Measurements from ENCODE around the gene SIK3.

SIK3 gene

DNA sequence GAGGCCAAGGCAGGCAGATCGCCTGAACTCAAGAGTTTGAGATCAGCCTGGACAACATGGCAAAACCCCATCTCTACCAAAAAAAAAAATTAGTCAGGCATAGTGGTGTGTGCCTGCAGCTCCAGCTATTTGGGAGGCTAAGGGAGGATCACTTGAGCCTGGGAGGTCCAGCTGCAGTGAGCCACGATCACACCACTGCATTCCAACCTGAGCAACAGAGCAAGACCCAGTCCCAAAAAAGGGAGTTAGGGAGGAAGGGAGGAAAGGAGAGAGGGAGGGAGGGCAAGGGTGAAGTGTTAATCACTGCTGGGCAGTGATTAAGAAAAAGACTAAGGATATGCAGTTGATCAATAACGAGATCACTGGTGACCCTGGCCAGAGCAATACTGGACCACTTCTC, 204.8 kb downstream of the SIK3 start:
- TF ChIP-seq, protein P1, sequence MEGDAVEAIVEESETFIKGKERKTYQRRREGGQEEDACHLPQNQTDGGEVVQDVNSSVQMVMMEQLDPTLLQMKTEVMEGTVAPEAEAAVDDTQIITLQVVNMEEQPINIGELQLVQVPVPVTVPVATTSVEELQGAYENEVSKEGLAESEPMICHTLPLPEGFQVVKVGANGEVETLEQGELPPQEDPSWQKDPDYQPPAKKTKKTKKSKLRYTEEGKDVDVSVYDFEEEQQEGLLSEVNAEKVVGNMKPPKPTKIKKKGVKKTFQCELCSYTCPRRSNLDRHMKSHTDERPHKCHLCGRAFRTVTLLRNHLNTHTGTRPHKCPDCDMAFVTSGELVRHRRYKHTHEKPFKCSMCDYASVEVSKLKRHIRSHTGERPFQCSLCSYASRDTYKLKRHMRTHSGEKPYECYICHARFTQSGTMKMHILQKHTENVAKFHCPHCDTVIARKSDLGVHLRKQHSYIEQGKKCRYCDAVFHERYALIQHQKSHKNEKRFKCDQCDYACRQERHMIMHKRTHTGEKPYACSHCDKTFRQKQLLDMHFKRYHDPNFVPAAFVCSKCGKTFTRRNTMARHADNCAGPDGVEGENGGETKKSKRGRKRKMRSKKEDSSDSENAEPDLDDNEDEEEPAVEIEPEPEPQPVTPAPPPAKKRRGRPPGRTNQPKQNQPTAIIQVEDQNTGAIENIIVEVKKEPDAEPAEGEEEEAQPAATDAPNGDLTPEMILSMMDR (IDR thresholded peaks at IDR 0.05; ENCODE audit: low read depth, low read length), result no peak
- Histone ChIP-seq H3K36me3 (peaks cover 14% of the 10 kb centered on the region), H3K9me3 (no peaks in the 10 kb centered on the region), H3K27me3 (no peaks in the 10 kb centered on the region), H3K4me1 (no peaks in the 10 kb centered on the region), H3K4me3 (ENCODE audit: low read depth, low read length) (no peak overlapping the region)
- DNase-seq, result no peak

DNA sequence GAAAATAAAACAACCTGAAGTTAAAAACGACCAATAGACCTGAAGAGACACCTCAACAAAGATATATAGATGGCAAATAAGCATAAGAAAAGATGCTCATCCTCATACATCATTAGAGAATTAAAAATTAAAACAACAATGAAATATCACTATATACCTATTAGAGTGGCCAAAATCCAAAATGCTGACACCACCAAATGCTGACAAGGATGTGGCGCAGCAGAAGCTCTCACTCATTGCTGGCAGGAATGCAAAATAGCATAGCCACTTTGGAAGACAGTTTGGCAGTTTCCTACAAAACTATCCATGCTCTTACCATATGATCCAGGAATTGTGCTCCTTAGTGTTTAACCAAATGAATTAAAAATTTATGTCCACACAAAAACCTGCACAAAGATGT, 205.9 kb downstream of the SIK3 start:
- H3K36me3 ChIP-seq, result peaks cover 14% of the 10 kb centered on the region

DNA sequence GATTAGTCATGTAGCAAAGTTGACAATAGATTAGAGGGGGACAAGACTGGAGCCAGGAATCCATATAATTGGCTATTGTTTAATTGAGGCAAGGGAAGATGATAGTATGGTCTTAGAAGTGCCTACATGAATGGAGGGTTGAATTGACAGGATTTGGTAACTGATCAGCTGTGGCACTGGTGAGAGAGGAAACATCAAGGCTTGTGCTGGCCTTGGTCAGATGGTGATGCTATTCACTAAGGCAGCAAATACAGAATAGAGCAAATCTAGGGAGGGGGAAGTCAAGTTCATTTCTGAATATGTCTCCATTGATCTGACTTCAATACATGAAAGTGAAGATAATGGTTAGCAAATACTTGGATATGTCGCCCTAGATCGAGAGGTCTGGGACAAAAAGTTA, 206.5 kb downstream of the SIK3 start:
- Histone ChIP-seq H3K4me3 (ENCODE audit: low read depth, low read length) (no peak overlapping the region), H3K27me3 (no peaks in the 10 kb centered on the region), H3K36me3 (peaks cover 14% of the 10 kb centered on the region), H3K9me3 (no peaks in the 10 kb centered on the region), H3K4me1 (no peaks in the 10 kb centered on the region)
- no peak for DNase-seq
- TF ChIP-seq, protein P1 (IDR thresholded peaks at IDR 0.05; ENCODE audit: low read depth, low read length), result no peak

More for the DNA sequence above, 205.9 kb downstream of the SIK3 start:
- Histone ChIP-seq H3K27me3 (no peaks in the 10 kb centered on the region), H3K4me1 (no peaks in the 10 kb centered on the region), H3K9me3 (no peaks in the 10 kb centered on the region), H3K4me3 (ENCODE audit: low read depth, low read length) (no peak overlapping the region)
- no peak for DNase-seq
- TF ChIP-seq, protein P1 (IDR thresholded peaks at IDR 0.05; ENCODE audit: low read depth, low read length), result no peak

DNA sequence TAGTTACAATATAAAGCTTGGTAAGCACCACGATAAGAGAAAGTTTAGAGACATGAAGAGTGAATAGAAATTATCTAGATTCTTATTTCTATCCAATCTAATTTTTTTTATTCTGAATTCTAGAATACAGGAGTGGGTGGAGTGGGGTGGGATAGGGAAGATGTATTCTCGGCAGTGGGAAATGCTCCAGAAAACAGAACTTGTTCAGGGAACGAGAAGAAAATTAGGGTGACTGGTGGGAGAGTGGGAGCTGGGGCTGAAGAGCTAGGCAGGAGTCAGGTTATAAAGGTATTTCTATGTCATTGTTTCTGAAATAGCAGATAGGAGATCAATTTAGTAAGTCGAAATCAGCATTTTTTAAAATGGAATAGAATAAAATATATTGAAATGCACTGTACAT, 207.6 kb downstream of the SIK3 start:
- Histone ChIP-seq H3K36me3 (peaks cover 4% of the 10 kb centered on the region), H3K4me3 (ENCODE audit: low read depth, low read length) (no peak overlapping the region), H3K9me3 (no peaks in the 10 kb centered on the region), H3K4me1 (no peaks in the 10 kb centered on the region), H3K27me3 (no peaks in the 10 kb centered on the region)
- DNase-seq, result no peak
- TF ChIP-seq, protein P1 (IDR thresholded peaks at IDR 0.05; ENCODE audit: low read depth, low read length), result no peak

DNA sequence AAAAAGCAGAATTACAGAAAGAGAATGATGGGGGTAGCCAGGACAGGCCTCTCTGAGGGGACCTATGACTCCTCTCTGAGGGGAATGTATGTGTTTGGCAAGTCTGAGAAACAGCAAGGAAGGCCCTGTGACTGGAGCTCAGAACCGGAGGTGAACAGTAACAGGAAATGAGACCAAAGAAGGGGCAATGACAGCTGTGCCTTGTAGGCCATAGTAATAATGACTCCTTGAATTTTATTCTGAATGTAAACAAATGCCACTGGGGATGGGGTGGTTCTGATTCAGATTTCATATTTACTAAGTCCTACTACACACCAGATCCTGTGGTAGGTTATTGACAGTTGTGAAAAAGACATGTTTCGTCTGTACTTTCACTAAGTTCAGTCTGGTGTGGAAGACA, 208.0 kb downstream of the SIK3 start:
- Histone ChIP-seq H3K4me3 (ENCODE audit: low read depth, low read length) (no peak overlapping the region), H3K36me3 (peaks cover 4% of the 10 kb centered on the region), H3K9me3 (no peaks in the 10 kb centered on the region), H3K4me1 (no peaks in the 10 kb centered on the region), H3K27me3 (no peaks in the 10 kb centered on the region)
- DNase-seq, result no peak
- TF ChIP-seq, protein P1 (IDR thresholded peaks at IDR 0.05; ENCODE audit: low read depth, low read length), result no peak

DNA sequence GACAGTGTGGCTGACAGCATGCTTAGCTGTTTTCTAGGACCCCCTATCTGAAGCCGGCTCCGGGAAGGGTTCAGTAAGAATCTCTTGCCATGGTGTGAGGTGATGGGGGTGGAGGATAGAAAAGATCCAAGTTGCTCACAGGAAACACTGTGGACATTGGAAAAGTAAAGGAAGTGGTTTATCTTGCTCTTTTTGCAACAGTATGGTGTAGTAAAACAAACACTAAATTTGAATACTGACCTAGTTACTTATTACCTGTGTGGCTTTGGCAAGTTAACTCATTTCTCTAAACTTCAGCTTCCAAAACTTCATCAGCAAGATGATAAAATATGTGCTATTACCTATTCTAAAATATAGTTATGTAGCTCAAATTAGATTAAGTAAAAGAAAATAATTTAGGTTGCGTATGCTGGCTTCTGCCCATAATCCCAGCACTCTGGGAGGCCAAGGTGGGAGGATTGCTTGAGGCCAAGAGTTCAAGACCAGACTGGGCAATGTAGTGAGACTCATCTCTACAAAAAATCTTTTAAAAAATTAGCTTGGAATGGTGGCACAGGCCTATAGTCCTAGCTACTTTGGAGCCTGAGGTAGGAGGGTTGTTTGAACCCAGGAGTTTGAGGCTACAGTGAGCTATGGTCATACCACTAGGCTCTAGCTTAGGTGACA, 209.2 kb downstream of the SIK3 start:
- no peak overlapping the region for H3K4me3 ChIP-seq (ENCODE audit: low read depth, low read length)
- TF ChIP-seq, protein P1 (IDR thresholded peaks at IDR 0.05; ENCODE audit: low read depth, low read length), result no peak

More for the DNA sequence above, 209.2 kb downstream of the SIK3 start:
- Histone ChIP-seq H3K9me3 (no peaks in the 10 kb centered on the region), H3K27me3 (no peaks in the 10 kb centered on the region), H3K36me3 (peaks cover 4% of the 10 kb centered on the region), H3K4me1 (no peaks in the 10 kb centered on the region)
- DNase-seq, result no peak
